NCI-H2196 (cell line): ENCODE data around the gene MRPL40.

ENCODE experiments used
- DNase-seq: peaks from one replicate; lab custom pipeline; 2025; ENCODE audit not compliant: unreplicated experiment; lab: John Stamatoyannopoulos, UW

The MRPL40 gene

DNA sequence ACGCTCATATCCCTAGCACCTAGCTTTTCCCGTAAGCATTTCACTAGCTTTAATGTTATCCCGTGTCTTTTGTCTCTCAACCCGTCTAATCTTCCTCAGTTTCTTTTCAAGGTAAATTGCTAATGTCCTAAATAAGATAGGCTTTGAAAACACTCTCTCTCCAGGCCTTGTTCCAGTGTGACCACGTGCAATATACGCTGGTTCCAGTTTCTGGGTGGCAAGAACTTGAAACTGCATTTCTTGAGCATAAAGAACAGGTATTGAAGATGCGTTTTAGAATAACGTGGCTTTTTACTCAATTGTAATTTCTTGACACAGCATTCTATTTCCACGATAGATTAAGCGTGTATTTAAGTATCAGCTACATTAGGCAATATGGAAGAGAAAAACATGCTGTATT lies 48.4 kb downstream of the MRPL40 start:
- DNase-seq = no peak

DNA sequence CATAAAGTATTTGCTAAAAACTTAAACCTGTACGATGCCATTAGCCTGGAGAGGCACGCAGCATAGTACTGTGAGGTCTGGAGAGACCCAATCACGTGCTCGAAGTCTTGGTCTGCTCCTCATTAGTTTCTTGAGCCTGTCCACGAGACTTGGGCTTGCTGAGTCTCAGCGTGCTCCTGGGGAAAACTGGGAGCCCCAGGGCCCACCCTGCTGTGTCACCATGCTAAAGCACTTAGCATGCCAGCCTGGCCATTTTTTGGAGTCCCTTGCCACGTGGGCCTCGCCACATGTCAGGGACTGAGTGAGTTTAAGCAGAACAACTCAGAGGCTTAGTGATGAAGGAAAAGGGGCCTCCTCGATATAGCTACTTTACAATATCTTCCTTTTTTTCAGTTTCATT lies 50.0 kb downstream of the MRPL40 start:
- no peak for DNase-seq

DNA sequence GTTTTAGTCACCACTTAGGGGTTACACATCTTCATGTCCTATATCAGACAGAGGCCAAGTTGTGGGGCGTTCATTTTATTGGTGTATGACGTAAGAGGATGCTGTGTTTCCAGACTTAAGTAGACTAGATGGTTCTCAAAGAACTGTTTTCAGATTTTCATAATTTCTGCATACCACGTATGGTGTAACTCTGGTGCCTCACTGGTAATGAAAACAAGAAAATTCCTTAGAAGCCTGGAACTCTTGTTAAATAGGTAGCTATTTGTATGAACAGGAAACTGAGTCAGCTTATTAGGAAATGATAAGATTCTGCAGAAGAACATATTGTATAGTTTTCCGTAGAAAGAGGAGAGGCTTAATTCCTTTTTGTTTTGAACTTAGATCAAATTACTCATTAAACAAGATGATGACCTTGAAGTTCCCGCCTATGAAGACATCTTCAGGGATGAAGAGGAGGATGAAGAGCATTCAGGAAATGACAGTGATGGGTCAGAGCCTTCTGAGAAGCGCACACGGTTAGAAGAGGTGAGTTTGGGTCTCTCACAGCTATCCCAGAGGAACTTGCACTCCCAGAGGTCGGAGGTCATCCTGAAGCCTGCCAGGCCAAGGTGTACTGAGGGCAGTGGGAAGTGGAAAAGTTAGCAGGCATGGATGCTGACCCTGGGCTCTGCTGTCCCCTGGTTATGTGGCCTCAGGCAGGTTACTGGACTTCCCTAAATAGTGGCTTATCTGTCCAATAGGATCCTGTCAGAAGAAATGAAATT lies 51.3 kb downstream of the MRPL40 start:
- no peak for DNase-seq
